Nephron (organoid): ENCODE data around the gene C10orf53.

Source experiments
- H3K27ac Mint-ChIP-seq, 3 experiments: 2 replicates each; pipeline ENCODE4 v1.8.0; 2020; ENCODE audit warnings: mixed read lengths in 3 of 3, mild to moderate bottlenecking in 2 of 3, moderate library complexity in 1 of 3
- H3K27me3 Mint-ChIP-seq: 2 replicates; pipeline ENCODE4 v1.8.0; 2021; ENCODE audit warnings: low read depth, mild to moderate bottlenecking, moderate library complexity, mixed read lengths
- H3K36me3 Mint-ChIP-seq: 2 replicates; pipeline ENCODE4 v1.8.0; 2020; ENCODE audit warnings: low read depth, mixed read lengths
- H3K4me1 Mint-ChIP-seq: 2 replicates; pipeline ENCODE4 v1.8.0; 2020; ENCODE audit warnings: mixed read lengths
- H3K4me3 Mint-ChIP-seq, 3 experiments: 2 replicates each; pipeline ENCODE4 v1.8.0; 2020; ENCODE audit warnings: mild to moderate bottlenecking in 3 of 3, mixed read lengths in 3 of 3, moderate library complexity in 2 of 3
- H3K9me3 Mint-ChIP-seq: 2 replicates; pipeline ENCODE4 v1.8.0; 2020; ENCODE audit warnings: mixed read lengths
- CTCF ChIP-seq, 3 experiments: fragments of 200-600 bp; sonication (generic); IDR thresholded peaks; one replicate each; pipeline ENCODE4 v1.5.0; 2021; ENCODE audit warnings: antibody characterized with exemption in 3 of 3; ENCODE audit not compliant: unreplicated experiment in 3 of 3

Gene C10orf53

DNA sequence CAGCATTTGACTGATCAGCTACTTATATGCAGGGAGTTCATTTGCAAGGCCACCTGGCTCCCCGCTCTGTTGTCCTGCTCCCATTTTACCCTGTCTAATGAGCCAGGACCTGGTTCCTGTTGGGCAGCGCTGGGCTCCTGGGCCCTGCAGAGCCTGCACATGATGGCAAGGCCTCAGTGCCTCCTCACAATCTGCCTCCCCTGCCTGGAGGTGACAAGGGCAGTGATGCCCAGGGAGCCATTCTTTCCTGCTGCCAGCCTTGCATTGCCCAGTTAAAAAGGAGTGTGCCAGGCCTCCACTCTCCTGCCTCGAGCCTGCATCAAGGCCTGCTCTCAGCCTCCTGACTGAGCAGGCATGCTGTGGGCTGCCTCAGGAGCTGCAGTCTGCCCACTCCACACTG lies 37.1 kb upstream of the C10orf53 start:
- Mint-ChIP-seq H3K9me3 (no peaks in the 10 kb centered on the region), H3K27ac (no peak overlapping the region), H3K4me3 (no peak overlapping the region), H3K36me3 (no peaks in the 10 kb centered on the region), H3K4me1 (no peaks in the 10 kb centered on the region), H3K27me3 (peaks cover 48% of the 10 kb centered on the region)
- TF ChIP-seq CTCF (IDR thresholded peaks at IDR 0.05; ENCODE audit: unreplicated experiment in 3 of 3): no peak

GRCh38 chr10:49643241-49644034 lies 36.0 kb upstream of the C10orf53 start:
- Mint-ChIP-seq H3K27ac (no peak overlapping the region), H3K36me3 (no peaks in the 10 kb centered on the region), H3K4me1 (no peaks in the 10 kb centered on the region), H3K4me3 (no peak overlapping the region), H3K9me3 (no peaks in the 10 kb centered on the region), H3K27me3 (peaks cover 44% of the 10 kb centered on the region)
- no peak for TF ChIP-seq CTCF (IDR thresholded peaks at IDR 0.05; ENCODE audit: unreplicated experiment in 3 of 3)

GRCh38 chr10:49644035-49644646 lies 35.3 kb upstream of the C10orf53 start:
- H3K27me3 Mint-ChIP-seq: peaks cover 44% of the 10 kb centered on the region
- H3K27ac Mint-ChIP-seq: no peak overlapping the region
- no peaks in the 10 kb centered on the region for H3K9me3 Mint-ChIP-seq
- H3K36me3 Mint-ChIP-seq: no peaks in the 10 kb centered on the region
- no peaks in the 10 kb centered on the region for H3K4me1 Mint-ChIP-seq
- no peak for TF ChIP-seq CTCF (IDR thresholded peaks at IDR 0.05; ENCODE audit: unreplicated experiment in 3 of 3)
- H3K4me3 Mint-ChIP-seq: no peak overlapping the region

DNA sequence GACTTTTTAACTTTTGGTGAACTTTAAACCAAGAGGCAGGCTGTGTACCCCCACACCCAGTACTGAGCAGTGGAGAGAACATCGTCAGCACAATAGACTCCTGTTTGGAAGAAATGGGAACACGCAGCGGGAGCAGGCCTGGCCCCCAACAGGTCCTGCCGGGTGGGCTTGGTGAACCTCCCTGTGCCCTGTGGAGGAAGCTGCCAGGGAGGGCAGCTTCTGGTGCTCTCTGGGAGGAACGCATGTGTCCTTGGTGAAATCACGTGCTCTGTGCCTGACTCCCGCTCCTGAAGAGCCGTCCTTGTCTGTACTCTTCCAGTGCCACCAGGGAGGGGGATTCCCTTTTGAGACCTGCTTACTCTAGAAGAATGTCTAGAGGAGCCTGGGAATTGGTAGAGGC lies 34.0 kb upstream of the C10orf53 start:
- Mint-ChIP-seq H3K4me3 (no peak overlapping the region), H3K9me3 (no peaks in the 10 kb centered on the region), H3K27me3 (peaks cover 41% of the 10 kb centered on the region), H3K4me1 (no peaks in the 10 kb centered on the region), H3K27ac (no peak overlapping the region), H3K36me3 (no peaks in the 10 kb centered on the region)
- TF ChIP-seq CTCF (IDR thresholded peaks at IDR 0.05; ENCODE audit: unreplicated experiment in 3 of 3): no peak

- H3K9me3 Mint-ChIP-seq: no peaks in the 10 kb centered on the region
- H3K4me3 Mint-ChIP-seq: no peak overlapping the region
- no peaks in the 10 kb centered on the region for H3K36me3 Mint-ChIP-seq
These were observed 33.3 kb upstream of the C10orf53 start for GRCh38 chr10:49645871-49646870.

More at GRCh38 chr10:49645871-49646870, 33.3 kb upstream of the C10orf53 start:
- H3K27ac Mint-ChIP-seq: no peak overlapping the region
- TF ChIP-seq CTCF (IDR thresholded peaks at IDR 0.05; ENCODE audit: unreplicated experiment in 3 of 3): no peak
- H3K27me3 Mint-ChIP-seq: peaks cover 34% of the 10 kb centered on the region
- H3K4me1 Mint-ChIP-seq: no peaks in the 10 kb centered on the region
